Smooth muscle cell (in vitro differentiated cells): Measurements from ENCODE around the gene PITPNM3. TPM values are rescaled to one million over a fixed set of nuclear protein-coding genes. Genes with fewer than 3 reads are reported as not detected.

Source experiments
- DNase-seq: peaks from one replicate; lab custom pipeline; 2025; ENCODE audit not compliant: unreplicated experiment; lab: John Stamatoyannopoulos, UW
- H2AFZ ChIP-seq: fragments of 200-600 bp; sonication (generic); 2 replicates; pipeline ENCODE4 v1.6.0; 2016; ENCODE audit warnings: antibody characterized with exemption, low read depth, mild to moderate bottlenecking
- H3F3A ChIP-seq: fragments of 200-600 bp; sonication (generic); 2 replicates; pipeline ENCODE4 v1.6.0; 2017; ENCODE audit warnings: antibody characterized with exemption, low read depth
- H3K27ac ChIP-seq: fragments of 200-600 bp; sonication (generic); 2 replicates; pipeline ENCODE4 v1.5.1; 2016; ENCODE audit warnings: low read depth, mild to moderate bottlenecking
- H3K27me3 ChIP-seq: fragments of 200-600 bp; sonication (generic); 2 replicates; pipeline ENCODE4 v1.6.1; 2016; ENCODE audit warnings: low read depth, mild to moderate bottlenecking
- H3K36me3 ChIP-seq: fragments of 200-600 bp; sonication (generic); 2 replicates; pipeline ENCODE4 v1.5.1; 2016; ENCODE audit warnings: low read depth
- H3K4me1 ChIP-seq: fragments of 200-600 bp; sonication (generic); 2 replicates; pipeline ENCODE4 v1.5.1; 2016; ENCODE audit warnings: low read depth
- H3K4me2 ChIP-seq: fragments of 200-600 bp; sonication (generic); 2 replicates; pipeline ENCODE4 v1.6.0; 2016; ENCODE audit warnings: mild to moderate bottlenecking
- H3K4me3 ChIP-seq: fragments of 200-600 bp; sonication (generic); 2 replicates; pipeline ENCODE4 v1.5.1; 2016; ENCODE audit warnings: mild to moderate bottlenecking
- H3K79me2 ChIP-seq: fragments of 200-600 bp; sonication (generic); 2 replicates; pipeline ENCODE4 v1.6.0; 2016; ENCODE audit warnings: low read depth, mild to moderate bottlenecking
- H3K9ac ChIP-seq: fragments of 200-600 bp; sonication (generic); 2 replicates; pipeline ENCODE4 v1.6.0; 2016; ENCODE audit warnings: low read depth
- H3K9me3 ChIP-seq: fragments of 200-600 bp; sonication (generic); replicated peaks from 2 replicates; pipeline ENCODE4 v1.5.1; 2016; ENCODE audit warnings: low read depth
- H4K20me1 ChIP-seq: fragments of 200-600 bp; sonication (generic); 2 replicates; pipeline ENCODE4 v1.6.0; 2016; ENCODE audit warnings: low read depth
- WGBS: methylation state at CpG from one replicate; pipeline ENCODE4 v1.1.7; 2016; ENCODE audit warnings: low lambda C conversion rate; 5-methylcytosine and 5-hydroxymethylcytosine counted together
- polyA plus RNA-seq: library from polyadenylated mRNA; unstranded; fragments of >200 nt; fragmentation: Nextera tagmentation; extraction: Ambion mirVana; gene quantifications from 2 replicates; pipeline ENCODE4 v1.2.1, GENCODE V29; 2016
- total RNA-seq: library from RNA; depleted of rRNA; stranded (reverse); fragments of >200 nt; gene quantifications from 2 replicates; pipeline ENCODE4 v1.2.3, GENCODE V29; 2014
- TF ChIP-seq, protein P1 (sequence below): fragments of 200-600 bp; sonication (generic); IDR thresholded peaks from 2 replicates; pipeline ENCODE4 v1.5.1; 2017; ENCODE audit warnings: borderline replicate concordance, mild to moderate bottlenecking, antibody characterized with exemption; ENCODE audit not compliant: insufficient read depth, poor library complexity, severe bottlenecking

Gene PITPNM3
- total and polyA plus RNA-seq, 2 experiments from 2014 or later = 2.4 to 2.6 TPM

DNA sequence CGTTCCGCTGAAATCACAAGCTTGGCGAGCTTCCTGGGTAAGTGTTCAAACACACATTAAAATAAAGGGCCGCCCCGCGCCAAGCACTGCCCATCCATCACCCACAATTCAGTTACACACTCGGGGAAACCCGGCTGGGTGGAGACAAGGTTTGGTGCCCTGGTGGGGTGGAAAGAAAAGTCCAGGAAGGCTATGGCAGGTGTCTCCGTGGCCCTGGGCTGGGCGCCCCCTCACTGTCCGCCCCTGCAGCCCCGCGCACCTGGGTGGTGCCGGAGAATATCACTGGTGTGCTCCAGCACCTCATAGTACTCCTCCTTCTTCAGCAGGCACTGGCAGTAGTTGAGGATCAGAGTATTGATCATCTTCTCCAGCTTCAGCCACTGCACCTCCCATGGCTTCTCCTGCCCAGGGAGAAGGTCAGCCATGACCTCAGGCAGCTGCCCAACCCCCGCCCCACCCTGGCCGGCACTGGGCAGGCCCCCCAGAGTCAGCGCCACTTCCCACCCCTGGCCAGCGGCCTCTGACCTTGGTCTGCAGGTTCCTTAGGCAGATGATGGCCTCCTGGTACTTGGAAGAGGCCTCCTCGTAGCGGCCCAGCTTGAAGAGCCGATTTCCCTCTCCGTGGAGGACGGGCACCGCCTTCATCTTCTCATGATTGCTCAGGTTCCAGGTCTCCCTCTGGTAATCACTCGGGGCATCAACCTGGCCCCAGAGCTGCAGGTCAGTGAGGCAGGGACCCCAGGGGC lies 129.8 kb downstream of the PITPNM3 start:
- no peaks in the 10 kb centered on the region for H3K36me3 ChIP-seq
- no peak overlapping the region for H3K4me2 ChIP-seq
- no peak overlapping the region for H3K9ac ChIP-seq
- H4K20me1 ChIP-seq = no peaks in the 10 kb centered on the region
- H3K9me3 ChIP-seq = no peaks in the 10 kb centered on the region
- 92% methylated on average over 25 of the region's 25 CpGs for WGBS
- no peaks in the 10 kb centered on the region for H3K79me2 ChIP-seq
- no peaks in the 10 kb centered on the region for H3F3A ChIP-seq
- H3K27ac ChIP-seq = no peak overlapping the region
- no peaks in the 10 kb centered on the region for H3K27me3 ChIP-seq
- no peak overlapping the region for H2AFZ ChIP-seq
- peaks cover 5% of the 10 kb centered on the region for H3K4me1 ChIP-seq
- no peak overlapping the region for H3K4me3 ChIP-seq
- TF ChIP-seq, protein P1, sequence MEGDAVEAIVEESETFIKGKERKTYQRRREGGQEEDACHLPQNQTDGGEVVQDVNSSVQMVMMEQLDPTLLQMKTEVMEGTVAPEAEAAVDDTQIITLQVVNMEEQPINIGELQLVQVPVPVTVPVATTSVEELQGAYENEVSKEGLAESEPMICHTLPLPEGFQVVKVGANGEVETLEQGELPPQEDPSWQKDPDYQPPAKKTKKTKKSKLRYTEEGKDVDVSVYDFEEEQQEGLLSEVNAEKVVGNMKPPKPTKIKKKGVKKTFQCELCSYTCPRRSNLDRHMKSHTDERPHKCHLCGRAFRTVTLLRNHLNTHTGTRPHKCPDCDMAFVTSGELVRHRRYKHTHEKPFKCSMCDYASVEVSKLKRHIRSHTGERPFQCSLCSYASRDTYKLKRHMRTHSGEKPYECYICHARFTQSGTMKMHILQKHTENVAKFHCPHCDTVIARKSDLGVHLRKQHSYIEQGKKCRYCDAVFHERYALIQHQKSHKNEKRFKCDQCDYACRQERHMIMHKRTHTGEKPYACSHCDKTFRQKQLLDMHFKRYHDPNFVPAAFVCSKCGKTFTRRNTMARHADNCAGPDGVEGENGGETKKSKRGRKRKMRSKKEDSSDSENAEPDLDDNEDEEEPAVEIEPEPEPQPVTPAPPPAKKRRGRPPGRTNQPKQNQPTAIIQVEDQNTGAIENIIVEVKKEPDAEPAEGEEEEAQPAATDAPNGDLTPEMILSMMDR = no peak
- no peak for DNase-seq

DNA sequence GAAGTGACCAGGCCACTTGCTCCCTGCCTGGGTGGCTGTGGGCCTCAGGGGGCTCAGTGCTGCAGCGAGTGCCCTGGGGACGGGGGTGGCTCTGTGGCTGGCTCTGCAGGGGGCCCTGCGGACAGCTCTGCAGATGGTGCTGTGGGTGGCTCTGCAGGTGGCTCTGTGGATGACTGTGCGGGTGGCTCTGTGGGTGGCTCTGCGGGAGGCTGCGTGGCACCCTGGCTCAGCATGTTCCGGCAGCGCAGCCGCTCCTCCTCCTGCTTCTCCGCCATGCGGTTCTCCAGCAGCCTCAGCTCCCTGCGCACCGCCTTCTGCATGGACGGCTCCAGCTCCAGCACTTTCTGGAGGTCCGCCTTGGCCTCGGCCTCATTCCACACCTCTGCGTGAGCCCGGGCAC lies 130.9 kb downstream of the PITPNM3 start:
- H3K9me3 ChIP-seq = no peaks in the 10 kb centered on the region
- no peak for DNase-seq
- no peak overlapping the region for H3K4me3 ChIP-seq
- H2AFZ ChIP-seq = no peak overlapping the region
- H3K79me2 ChIP-seq = no peaks in the 10 kb centered on the region
- H3K27ac ChIP-seq = no peak overlapping the region
- peaks cover 4% of the 10 kb centered on the region for H3K27me3 ChIP-seq
- 91% methylated on average over 18 of the region's 18 CpGs for WGBS
- no peak overlapping the region for H3K4me2 ChIP-seq
- H3K4me1 ChIP-seq = peaks cover 5% of the 10 kb centered on the region
- no peaks in the 10 kb centered on the region for H3K36me3 ChIP-seq
- TF ChIP-seq, protein P1 = no peak
- no peaks in the 10 kb centered on the region for H3F3A ChIP-seq
- no peaks in the 10 kb centered on the region for H4K20me1 ChIP-seq
- H3K9ac ChIP-seq = no peak overlapping the region

DNA sequence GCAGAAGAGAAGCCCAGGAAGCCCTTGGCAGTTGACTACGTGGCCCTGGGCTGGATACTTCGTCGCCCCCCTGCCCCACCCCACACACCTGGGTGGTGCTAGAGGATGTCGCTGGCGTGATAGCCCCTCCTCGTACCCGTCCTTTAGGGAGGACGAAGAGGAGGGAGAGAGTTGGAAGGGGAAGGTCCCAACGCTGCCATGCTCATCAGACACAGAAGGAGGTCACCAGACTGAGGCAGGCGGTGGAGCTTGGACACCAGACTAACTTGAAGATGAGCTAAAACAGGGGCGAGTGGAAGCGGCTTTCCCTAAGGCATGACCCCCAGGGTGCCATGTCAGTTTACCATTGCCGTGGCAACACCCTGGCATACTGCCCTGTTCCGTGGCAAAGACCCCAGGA lies 132.4 kb downstream of the PITPNM3 start:
- Histone ChIP-seq H3K27me3 (peaks cover 7% of the 10 kb centered on the region), H4K20me1 (no peaks in the 10 kb centered on the region)

More for the DNA sequence above, 132.4 kb downstream of the PITPNM3 start:
- Histone ChIP-seq H2AFZ (no peak overlapping the region), H3K4me3 (no peak overlapping the region), H3K9ac (no peak overlapping the region), H3K36me3 (no peaks in the 10 kb centered on the region), H3K27ac (no peak overlapping the region), H3K79me2 (no peaks in the 10 kb centered on the region), H3K9me3 (no peaks in the 10 kb centered on the region), H3K4me1 (no peaks in the 10 kb centered on the region), H3F3A (no peaks in the 10 kb centered on the region), H3K4me2 (no peak overlapping the region)
- WGBS = 90% methylated on average over 14 of the region's 14 CpGs
- TF ChIP-seq, protein P1 = no peak
- no peak for DNase-seq
